C4-2B (cell line): ENCODE data around the gene ICA1.
A peak's percentile ranks its signal among the peaks of the same experiment; 100 is the strongest.

Source experiments
- H3K27ac ChIP-seq: fragments of 450-650 bp; 2 replicates; pipeline ENCODE4 v1.5.1; 2017
- CTCF ChIP-seq: fragments of 450-650 bp; conservative IDR thresholded peaks from 2 replicates; pipeline ENCODE4 v1.5.1; 2017; ENCODE audit warnings: mild to moderate bottlenecking
- ZFX ChIP-seq: fragments of 450-650 bp; IDR thresholded peaks from 2 replicates; pipeline ENCODE4 v1.6.1; 2017

Gene ICA1

DNA sequence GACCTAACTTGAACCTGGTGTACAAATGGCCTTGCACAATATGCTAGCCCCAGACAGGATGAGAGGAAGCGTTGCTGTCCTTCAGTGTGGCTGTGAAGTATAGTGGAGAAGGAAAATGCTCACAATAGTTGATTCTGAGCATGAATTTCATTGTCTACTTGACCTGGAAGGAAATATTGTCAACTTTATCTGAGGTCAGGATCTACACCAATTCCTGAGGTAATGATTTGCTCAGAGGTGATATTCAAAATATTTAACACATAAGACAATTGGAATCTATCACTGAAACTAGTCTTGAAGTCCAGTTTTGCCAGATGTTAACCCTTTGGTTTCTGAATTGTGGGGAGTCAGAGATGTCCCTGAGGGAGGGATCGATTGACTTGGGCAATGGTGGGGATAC, 20.9 kb upstream of the ICA1 start:
- TF ChIP-seq CTCF (no peak), ZFX (no peak)
- no peak overlapping the region for H3K27ac ChIP-seq

DNA sequence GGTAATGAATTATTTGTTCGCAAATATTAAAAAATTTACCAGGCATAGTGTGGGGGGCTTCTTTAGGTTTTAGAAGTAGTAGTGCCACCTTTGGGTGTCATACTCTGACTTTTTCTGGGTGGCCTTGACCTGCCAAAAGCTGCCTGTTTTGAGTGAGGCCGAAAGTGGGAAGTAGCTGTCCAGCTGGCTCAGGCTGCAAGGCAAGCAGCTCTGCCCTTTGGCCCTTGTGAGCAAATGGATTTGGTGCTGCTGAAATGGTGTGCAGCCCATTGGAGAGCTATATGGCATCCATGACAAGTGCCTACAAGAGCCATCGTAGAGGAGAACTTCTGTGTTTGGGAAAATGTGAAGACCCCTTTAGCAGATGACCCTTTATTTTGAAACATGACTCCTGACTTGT, 20.2 kb upstream of the ICA1 start:
- no peak overlapping the region for H3K27ac ChIP-seq
- TF ChIP-seq CTCF (no peak), ZFX (no peak)

DNA sequence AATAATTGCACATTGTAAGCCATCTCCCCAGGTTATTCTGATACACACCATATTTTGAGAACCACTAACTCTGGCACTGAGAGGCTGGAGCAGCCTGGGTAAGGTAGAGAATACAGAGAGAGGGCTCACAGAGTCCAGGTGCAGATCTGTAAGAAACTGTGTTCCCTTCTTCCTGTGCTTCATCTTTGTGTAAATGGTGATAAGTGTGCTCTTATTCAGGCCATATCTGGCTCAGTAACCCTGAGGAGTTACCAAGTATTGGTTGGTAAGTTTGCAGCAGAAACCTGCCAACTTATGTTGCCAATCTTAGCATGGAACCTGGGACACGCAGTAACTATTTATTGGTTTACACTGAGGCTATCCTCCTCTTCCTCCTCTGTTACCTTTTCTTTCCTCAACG, 16.2 kb upstream of the ICA1 start:
- no peak overlapping the region for H3K27ac ChIP-seq
- no peak for TF ChIP-seq ZFX
- TF ChIP-seq CTCF = no peak

DNA sequence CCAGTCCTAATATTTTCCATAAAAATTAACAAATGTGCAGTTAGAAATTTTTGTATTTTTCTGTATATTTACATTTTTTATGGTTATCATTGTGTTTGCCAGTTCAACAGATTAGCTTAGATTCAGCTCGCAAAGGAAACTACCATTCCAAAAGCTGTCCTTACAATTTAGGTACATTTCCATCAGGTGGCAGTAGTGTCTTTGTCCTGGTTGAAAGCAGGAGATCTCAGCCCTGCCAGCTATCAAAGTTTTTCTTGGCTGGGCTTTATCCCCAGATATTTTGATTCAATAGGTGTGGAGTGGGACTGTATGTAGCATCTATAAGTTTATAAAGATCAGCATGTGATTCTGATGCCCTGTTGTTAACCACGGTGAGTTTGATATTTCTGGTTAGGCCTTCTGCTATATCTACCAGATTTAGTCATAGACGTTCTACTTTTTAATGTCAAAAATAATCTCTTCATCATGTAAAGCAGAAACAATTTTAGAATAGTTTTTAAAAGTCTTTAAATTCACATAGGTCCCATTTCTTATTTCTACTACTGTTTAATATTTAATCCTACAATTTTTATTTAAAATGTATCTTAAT, 15.5 kb upstream of the ICA1 start:
- TF ChIP-seq ZFX = no peak
- TF ChIP-seq CTCF = peak; percentile 72
- no peak overlapping the region for H3K27ac ChIP-seq

GRCh38 chr7:8274589-8274988, 12.6 kb upstream of the ICA1 start:
- H3K27ac ChIP-seq = no peak overlapping the region
- no peak for TF ChIP-seq CTCF
- TF ChIP-seq ZFX = no peak

DNA sequence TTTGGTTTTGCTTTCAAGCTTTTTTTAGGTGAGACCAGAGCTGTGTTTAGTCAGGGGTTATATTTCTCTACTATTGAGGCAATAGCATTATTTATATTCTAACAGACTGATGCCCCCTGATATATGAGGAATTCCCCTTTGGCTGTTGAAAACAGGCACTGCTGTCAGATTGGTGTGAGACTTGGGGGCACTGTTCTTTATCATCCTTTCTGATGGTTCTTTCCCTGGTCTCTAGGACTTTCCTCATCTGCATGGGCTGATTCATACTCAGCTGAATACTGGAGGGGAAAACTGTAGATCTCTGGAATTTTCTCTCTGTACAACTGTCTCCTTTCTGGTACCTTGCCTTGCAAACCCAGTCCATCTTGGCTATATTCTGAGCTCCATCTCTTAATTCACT, 10.0 kb upstream of the ICA1 start:
- no peak for TF ChIP-seq CTCF
- TF ChIP-seq ZFX = no peak
- no peak overlapping the region for H3K27ac ChIP-seq

DNA sequence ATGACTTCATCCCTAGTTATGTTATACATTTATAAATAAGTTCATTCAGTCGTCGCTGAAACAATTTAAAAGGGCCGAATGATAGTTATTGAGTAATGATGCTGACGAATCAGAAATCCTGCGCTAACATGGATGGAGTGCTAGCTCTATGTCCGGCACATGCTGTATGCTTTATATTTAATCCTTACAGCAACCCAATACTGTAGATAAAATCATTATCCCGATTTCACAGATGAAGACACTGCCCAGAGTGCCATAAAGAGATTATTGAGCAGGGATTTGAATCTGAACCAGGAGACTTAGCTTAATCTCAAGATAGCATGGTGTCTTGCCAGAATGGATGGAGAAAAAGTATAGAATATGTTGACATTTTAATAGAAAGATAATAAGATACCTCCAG, 1.1 kb upstream of the ICA1 start:
- no peak overlapping the region for H3K27ac ChIP-seq
- TF ChIP-seq ZFX (no peak), CTCF (no peak)
